NCI-H82 treated with DMSO at 0.1 percent for 48 hours (cell line): ENCODE data around the gene RASL10B.
"Not testable (repeated sequence)": the region's sequence is repeated elsewhere in the genome, so short reads cannot be mapped to it uniquely, and the experiment has no call there.

Source experiments
- DNase-seq: peaks from one replicate; lab custom pipeline; 2025; ENCODE audit not compliant: unreplicated experiment; lab: John Stamatoyannopoulos, UW

RASL10B gene

DNA sequence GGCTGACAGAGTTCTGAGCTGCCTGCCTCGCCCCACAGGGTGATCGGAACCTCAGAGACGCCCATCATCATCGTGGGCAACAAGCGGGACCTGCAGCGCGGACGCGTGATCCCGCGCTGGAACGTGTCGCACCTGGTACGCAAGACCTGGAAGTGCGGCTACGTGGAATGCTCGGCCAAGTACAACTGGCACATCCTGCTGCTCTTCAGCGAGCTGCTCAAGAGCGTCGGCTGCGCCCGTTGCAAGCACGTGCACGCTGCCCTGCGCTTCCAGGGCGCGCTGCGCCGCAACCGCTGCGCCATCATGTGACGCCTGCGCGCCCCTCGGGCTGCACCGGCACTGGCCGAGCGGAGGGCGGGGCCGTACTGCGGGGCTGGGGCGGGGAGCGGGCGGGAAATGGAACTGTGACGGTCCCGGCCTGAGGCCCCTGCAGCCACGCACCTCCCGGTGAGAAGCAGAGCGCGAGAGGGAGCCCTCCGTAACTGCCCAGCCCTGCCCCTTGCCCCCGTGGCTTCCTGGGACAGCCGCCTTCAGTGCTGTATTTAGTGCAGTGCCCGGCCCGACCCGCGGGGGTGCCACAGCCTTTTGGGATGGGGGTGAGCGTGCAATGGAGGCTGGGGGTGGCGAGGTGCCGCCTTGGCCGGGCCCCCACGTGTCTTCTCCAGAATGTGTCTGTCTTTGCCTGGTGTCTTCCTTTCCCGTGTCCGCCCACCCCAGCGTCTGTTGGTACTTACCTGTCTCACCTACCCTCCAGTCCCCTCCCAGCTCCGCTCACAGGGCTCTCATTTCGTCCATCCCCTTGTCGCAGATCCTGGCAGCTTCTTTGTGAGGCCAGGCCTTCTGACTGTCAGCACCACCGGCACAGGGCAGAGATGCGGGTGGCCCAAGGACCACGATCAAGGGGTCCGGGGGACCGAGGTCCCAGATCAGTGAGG lies 9.8 kb downstream of the RASL10B start:
- DNase-seq, result no peak

GRCh38 chr17:35742496-35742895 lies 11.1 kb downstream of the RASL10B start:
- DNase-seq, result no peak

DNA sequence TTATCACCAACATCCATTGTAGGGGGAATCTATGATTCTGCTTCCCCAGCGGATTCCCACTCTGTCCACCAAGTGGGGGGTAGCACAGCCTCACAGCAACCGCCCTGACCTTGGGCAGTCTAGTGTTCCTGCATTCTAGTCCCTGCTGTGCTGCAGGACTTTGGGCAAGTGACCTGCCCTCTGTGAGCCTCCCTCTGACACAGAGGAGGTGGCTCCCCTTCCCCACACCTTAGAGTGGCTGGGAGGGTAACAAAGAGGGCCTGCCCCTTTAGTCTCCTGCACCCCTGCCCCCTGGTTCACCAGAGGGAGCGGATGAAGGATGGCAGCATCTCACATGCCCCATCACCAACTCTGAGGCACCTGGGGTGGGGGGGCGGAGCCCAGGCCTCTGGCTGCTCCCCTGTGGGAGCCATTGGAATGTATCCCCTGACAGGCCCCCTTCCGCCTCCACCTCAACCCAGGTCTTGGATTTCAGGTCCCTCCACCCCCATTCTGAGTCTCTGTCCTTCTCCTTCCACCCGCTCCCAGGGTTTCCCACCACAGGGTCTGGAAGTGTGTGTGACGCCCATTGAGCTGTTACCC lies 11.5 kb downstream of the RASL10B start:
- no peak for DNase-seq

- no peak for DNase-seq
These were observed 12.3 kb downstream of the RASL10B start for GRCh38 chr17:35743626-35744328.

- DNase-seq, result no peak
These were observed 13.4 kb downstream of the RASL10B start for GRCh38 chr17:35744830-35745229.

DNA sequence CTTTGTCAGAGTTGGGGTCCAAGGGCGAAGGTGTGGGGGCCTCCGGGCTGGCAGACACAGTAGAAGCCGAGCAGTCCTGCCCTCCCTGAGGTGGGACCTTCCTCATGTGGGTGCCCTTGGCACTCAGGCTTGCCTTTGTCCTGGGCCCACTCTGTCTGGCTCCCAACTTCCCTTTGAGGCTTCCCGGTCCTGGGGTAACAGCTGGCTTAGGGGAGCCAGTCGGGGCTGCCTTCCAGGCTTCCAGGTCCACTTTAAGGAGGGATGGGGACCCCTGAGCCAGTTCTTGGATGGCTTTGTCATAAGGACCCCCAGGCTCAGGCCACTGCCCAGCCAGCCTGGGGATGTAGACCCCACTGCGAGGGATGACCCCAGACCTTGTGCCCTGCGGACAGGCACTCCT lies 13.8 kb downstream of the RASL10B start:
- DNase-seq, result no peak

DNA sequence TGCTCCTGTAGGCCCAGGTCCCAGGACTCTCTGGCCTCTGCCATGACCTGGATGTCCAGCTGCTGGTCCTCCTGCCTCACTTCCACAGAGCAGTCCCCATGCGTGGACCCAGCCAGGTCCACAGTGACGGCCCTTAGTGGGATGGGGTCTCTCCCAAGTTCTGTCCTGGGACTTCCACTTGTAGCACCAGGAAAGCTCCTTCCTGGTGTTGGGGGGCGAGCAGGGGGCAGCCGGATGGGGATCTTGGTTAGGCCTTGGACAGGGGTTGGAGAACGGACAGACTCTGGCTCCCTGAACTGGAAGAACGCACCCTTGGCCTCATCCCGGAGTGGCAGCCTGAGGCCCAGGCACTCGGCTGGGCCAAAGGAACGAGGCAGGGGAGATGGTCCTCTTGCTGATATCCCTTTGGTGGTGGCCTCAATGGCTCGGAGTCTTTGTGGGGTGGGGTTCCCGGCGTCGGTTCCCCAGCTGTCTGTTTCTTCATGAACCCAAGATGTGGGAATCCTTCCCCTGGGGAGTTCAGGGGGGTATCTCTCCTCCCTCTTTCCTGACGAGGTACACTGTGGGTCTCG lies 14.4 kb downstream of the RASL10B start:
- no peak for DNase-seq

- DNase-seq, result peak; percentile 65
These were observed 16.1 kb downstream of the RASL10B start for GRCh38 chr17:35747540-35748017.

GRCh38 chr17:35748341-35748841 lies 17.0 kb downstream of the RASL10B start:
- DNase-seq, result no peak

DNA sequence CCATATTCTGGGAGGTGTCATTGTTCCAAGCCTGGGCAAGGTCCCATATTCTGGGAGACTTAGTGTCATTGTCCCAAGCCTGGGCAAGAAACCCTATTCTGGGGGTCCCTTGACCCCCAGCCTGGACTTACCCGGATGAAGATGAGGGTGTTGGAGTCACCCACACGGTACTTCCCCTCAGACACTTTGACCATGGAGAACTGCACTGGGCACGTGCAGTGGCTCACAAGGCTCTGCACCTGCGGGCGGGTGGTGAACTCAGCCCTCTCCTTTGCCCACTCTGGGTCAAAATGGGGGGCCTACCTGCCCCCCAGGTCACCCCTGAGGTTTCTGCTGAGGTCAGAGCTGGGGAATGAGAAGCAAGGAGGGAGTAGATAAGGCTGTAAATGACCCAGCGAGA lies 17.5 kb downstream of the RASL10B start:
- DNase-seq, result no peak

DNA sequence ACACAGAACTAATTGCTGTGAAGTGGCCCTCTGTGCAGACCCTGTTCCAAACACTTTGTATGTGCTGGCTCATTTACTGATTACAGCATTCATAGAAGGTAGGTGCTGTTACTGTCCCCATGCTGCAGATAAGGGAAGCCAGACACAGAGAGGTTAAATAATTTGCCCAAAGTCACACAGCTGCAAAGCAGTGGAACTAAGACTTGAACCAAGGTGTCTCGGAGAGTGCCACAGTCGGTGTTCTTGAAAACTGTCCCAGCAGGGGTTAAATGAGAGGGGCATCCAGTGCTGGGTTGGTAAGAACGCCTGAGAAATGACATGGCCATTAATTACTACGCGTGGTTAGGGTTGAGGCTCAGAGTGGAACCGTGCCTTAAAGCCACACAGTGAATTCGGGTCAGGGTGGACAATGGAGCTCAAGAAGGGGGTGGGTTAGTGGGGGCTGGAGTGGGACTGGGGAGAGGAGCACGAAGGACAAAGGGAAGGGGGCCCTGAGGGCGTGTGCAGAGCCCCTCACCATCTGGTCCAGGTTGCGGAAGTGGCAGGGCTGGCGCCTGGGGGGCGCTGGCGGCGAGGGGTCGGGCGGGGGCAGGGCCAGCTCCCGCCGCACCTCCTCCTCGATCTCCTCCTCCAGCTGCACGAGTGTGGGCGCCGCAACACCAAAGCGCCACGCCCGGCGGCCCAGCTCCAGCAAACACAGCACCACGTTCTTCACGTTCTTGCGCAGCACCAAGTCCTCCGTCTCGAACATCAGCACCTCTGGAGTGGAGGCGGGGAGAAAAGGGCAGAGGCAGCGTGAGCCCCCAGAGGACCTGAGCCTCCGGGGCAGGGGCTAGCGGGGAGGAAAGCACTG lies 18.3 kb downstream of the RASL10B start:
- no peak for DNase-seq

GRCh38 chr17:35750526-35751395 lies 19.3 kb downstream of the RASL10B start:
- DNase-seq, result no peak

GRCh38 chr17:35751541-35751940 lies 20.1 kb downstream of the RASL10B start:
- not testable (repeated sequence) for DNase-seq

DNA sequence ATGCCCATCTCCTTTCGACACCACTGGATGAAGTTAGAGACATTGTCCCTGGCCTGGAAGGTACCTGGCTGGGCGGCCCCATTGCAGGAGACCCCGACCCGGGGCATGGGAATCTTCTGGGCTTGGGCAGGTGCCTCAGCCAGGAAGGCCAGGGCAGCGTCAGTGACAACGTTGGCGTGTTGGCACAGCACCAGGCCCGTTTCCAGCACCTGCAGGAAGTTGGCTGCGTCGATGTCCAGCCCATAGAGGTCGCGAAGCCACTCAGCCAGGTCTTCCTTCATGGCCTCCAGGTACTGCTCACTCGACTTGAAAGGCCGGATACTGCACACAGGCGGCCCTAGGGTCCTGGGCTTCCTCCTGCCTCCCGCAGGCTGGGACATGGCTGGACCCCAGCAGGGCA lies 21.0 kb downstream of the RASL10B start:
- no peak for DNase-seq

- no peak for DNase-seq
These were observed 21.7 kb downstream of the RASL10B start, which contains the start of gene GAS2L2 for GRCh38 chr17:35752945-35753764. GAS2L2 (minus strand) TSS chr17:35753239; CDS start chr17:35752850, 389 bp downstream.

- DNase-seq, result no peak
These were observed 25.8 kb downstream of the RASL10B start for GRCh38 chr17:35757243-35757642.

DNA sequence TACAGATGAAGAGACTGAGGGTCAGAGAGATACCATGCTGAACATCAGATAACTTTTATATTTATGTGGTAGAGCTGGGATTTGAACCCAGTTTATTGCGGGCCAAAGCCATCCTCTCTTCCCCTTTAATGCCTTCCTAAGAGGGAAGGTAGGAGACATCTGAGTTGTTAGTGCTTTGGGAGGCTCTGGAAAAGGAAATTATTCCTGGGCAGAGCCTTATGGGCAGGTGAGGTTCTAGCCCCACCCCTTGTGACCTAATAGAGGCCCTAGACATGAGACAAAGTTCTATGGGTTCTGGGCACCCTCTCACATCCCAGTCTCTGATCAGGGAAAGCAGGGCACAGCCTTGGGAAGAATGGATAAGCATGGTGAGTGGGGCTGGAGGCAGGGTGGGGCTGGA lies 29.1 kb downstream of the RASL10B start, which contains the start of gene C17orf50:
Gene C17orf50 (plus strand): TSS at position 301 of the 400 bp plus-strand sequence. CDS start 55 bp downstream, at position 356.
- no peak for DNase-seq

- no peak for DNase-seq
These were observed 30.2 kb downstream of the RASL10B start for GRCh38 chr17:35761601-35762000.
